Measurements from ENCODE around the gene ZCWPW1. TPM values are rescaled to one million over a fixed set of nuclear protein-coding genes. Genes with fewer than 3 reads are reported as not detected.

Gene ZCWPW1
- total and polyA plus RNA-seq, 2 of the 8 experiments (the other 6 are each of a cell fraction or from before 2014, with no cell fraction given) = 0.51 to 1.4 TPM

GRCh38 chr7:100372694-100373093 lies 55.8 kb downstream of the ZCWPW1 start:
- H3K56ac ChIP-seq (replicated peaks; ENCODE audit: insufficient read length, low read depth, low read length) = no peak overlapping the region
- H3K36me3 ChIP-seq (ENCODE audit: control insufficient read depth in 2 of 4, insufficient read depth in 4 of 4, low read length in 3 of 4) = peaks cover 0 to 7% (median 0%) of the 10 kb centered on the region in 4 experiments; a peak in 1 of 8 replicates
- H3K18ac ChIP-seq (ENCODE audit: extremely low read depth, low read length) = no peak overlapping the region; the same call in 1 of the 2 replicates
- H4K20me1 ChIP-seq (replicated peaks in 1 of 2; ENCODE audit: control insufficient read depth in 1 of 2, insufficient read depth in 2 of 2, low read length in 2 of 2) = no peaks in the 10 kb centered on the region
- no peak overlapping the region for H3K4ac ChIP-seq (replicated peaks; ENCODE audit: insufficient read length, low read depth, low read length)
- DNase-seq (ENCODE audit: low read depth in 1 of 2, low spot score in 2 of 2) (no peak), FAIRE-seq (no peak)
- peaks cover 0 to 31% (median 19%) of the 10 kb centered on the region in 4 experiments; a peak in 6 of 7 replicates for H3K4me1 ChIP-seq (replicated peaks in 1 of 4; ENCODE audit: control insufficient read depth in 3 of 4, insufficient read depth in 4 of 4, low read length in 3 of 4)
- H3K23ac ChIP-seq (ENCODE audit: insufficient read length) = no peak overlapping the region
- no peaks in the 10 kb centered on the region for H3K9me3 ChIP-seq (ENCODE audit: insufficient read depth in 2 of 2, low read depth in 1 of 2, low read length in 1 of 2)
- peak overlapping the region; percentile 83 for H4K91ac ChIP-seq (replicated peaks; ENCODE audit: insufficient read length, low read length)
- H3K14ac ChIP-seq (ENCODE audit: insufficient read length) = no peak overlapping the region
- H3K9ac ChIP-seq (replicated peaks in 1 of 4; ENCODE audit: extremely low read depth in 1 of 4, low read depth in 3 of 4, low read length in 3 of 4) = no peak overlapping the region
- CTCF ChIA-PET (ENCODE audit: partially characterized antibody) = interaction anchor here (1.9 kb wide), 1 partner anchor 34 kb away, joined by 10 read pairs; no protein-coding TSS in a partner anchor
- POLR2A ChIA-PET (ENCODE audit: partially characterized antibody) = interaction anchor here (0.6 to 2.1 kb wide), 4 partner anchors 25 to 85 kb away, joined by 4 to 9 read pairs (median 4); partner anchors contain the start of gene ZCWPW1
- H2BK120ac ChIP-seq (replicated peaks; ENCODE audit: low read depth, low read length) = no peak overlapping the region
- no peak overlapping the region for H3K4me2 ChIP-seq (ENCODE audit: insufficient read depth in 1 of 2, low read depth in 2 of 2, low read length in 2 of 2)
- H2AFZ ChIP-seq (ENCODE audit: low read length) = no peak overlapping the region
- H4K5ac ChIP-seq (ENCODE audit: insufficient read length, low read depth, low read length) = no peak overlapping the region
- no peak overlapping the region for H2BK20ac ChIP-seq (ENCODE audit: low read length)
- H2AK5ac ChIP-seq (ENCODE audit: low read depth, low read length) = no peak overlapping the region
- H3K79me2 ChIP-seq (ENCODE audit: control insufficient read depth in 1 of 2, insufficient read depth in 2 of 2, low read length in 2 of 2) = no peaks in the 10 kb centered on the region
- WGBS, 2 experiments (ENCODE audit: extremely low coverage in 1 of 2, insufficient coverage in 1 of 2, insufficient read length in 1 of 2, insufficient replicate concordance in 2 of 2, low coverage in 1 of 2, low lambda C conversion rate in 2 of 2, missing lambda C conversion rate in 1 of 2) = 83% methylated on average over 6 of the region's 6 CpGs; no CpG with 5 or more reads in 1 of the 2 experiments
- no peak overlapping the region; the same call in 1 of the 2 replicates for H3K27ac ChIP-seq (ENCODE audit: low read depth, low read length)
- H2BK5ac ChIP-seq (ENCODE audit: low read depth, low read length) = no peak overlapping the region
- H3K4me3 ChIP-seq (ENCODE audit: extremely low read depth in 1 of 4, insufficient read depth in 2 of 4, low read depth in 3 of 4, low read length in 4 of 4) = no peak overlapping the region
- TF ChIP-seq SP2 (IDR thresholded peaks at IDR 0.05; ENCODE audit: low read length) (no peak), YY1 (IDR thresholded peaks at IDR 0.05; ENCODE audit: low read depth, low read length) (no peak), SIRT6 (IDR thresholded peaks at IDR 0.05; ENCODE audit: low read length) (no peak), RNF2 (IDR thresholded peaks at IDR 0.05; ENCODE audit: borderline replicate concordance, low read depth, low read length, missing control alignments, poor library complexity, severe bottlenecking) (no peak), TCF12 (IDR thresholded peaks at IDR 0.05; ENCODE audit: low read depth, low read length) (no peak), NRF1 (IDR thresholded peaks at IDR 0.05; ENCODE audit: low read depth, low read length) (no peak), BACH1 (IDR thresholded peaks at IDR 0.05; ENCODE audit: low read length) (no peak), BCL11A (IDR thresholded peaks at IDR 0.05; ENCODE audit: low read depth in 2 of 2, low read length in 2 of 2) (no peak), NANOG (IDR thresholded peaks at IDR 0.05; ENCODE audit: insufficient read depth, low read depth, low read length, poor library complexity, severe bottlenecking) (no peak), ATF3 (IDR thresholded peaks at IDR 0.05; ENCODE audit: insufficient read depth, low read depth, low read length) (no peak), GABPA (IDR thresholded peaks at IDR 0.05; ENCODE audit: borderline replicate concordance, insufficient read depth, low read length) (no peak)
- H2BK12ac ChIP-seq (ENCODE audit: low read depth, low read length) = no peak overlapping the region
- no peak overlapping the region for H2BK15ac ChIP-seq (ENCODE audit: low read length)
- 0 out of 7 replicates have a peak, but pooled peaks cover 0 to 2% (median 0%) of the 10 kb centered on the region in 4 experiments for H3K27me3 ChIP-seq (replicated peaks in 1 of 4; ENCODE audit: control insufficient read depth in 3 of 4, extremely low read depth in 1 of 4, insufficient read depth in 3 of 4, low read length in 3 of 4)
- H3K23me2 ChIP-seq (ENCODE audit: low read depth, low read length) = no peaks in the 10 kb centered on the region
- H4K8ac ChIP-seq (ENCODE audit: extremely low read depth, insufficient read depth, low read length) = no peak overlapping the region
- peaks cover 2% of the 10 kb centered on the region; the same call in 1 of the 2 replicates for H3K79me1 ChIP-seq (ENCODE audit: low read depth, low read length)
